Caco-2 (cell line): ENCODE results near the gene GZMA. TPM values are rescaled to one million over a fixed set of nuclear protein-coding genes. Genes with fewer than 3 reads are reported as not detected.

Source experiments
- BruUV-seq: library from RNA; stranded (reverse); fragments of 400-500 nt; replicated peaks from 2 replicates; lab custom pipeline; 2021; lab: Mats Ljungman, UMichigan
- CTCF ChIA-PET: fragments of 300-600 bp; sonication (Branson Sonifier 250); formaldehyde crosslinking; loops from one replicate; lab custom pipeline; 2022; ENCODE audit warnings: antibody characterized with exemption; lab: Charles Lee
- POLR2A ChIA-PET: fragments of 300-600 bp; sonication (Branson Sonifier 250); formaldehyde crosslinking; loops from one replicate; lab custom pipeline; 2022; ENCODE audit warnings: antibody characterized with exemption; lab: Charles Lee
- DNase-seq, 2 experiments: peaks; one replicate each; pipeline versions ENCODE4 v3.0.0 to v3.0.0-alpha.2; 2020 to 2022
- H3K27me3 ChIP-seq: replicated peaks from 2 replicates; pipeline ENCODE4 v1.6.0; 2011; ENCODE audit warnings: low read length; ENCODE audit not compliant: control insufficient read depth, insufficient read depth
- H3K36me3 ChIP-seq: 2 replicates; pipeline ENCODE4 v1.5.1; 2011; ENCODE audit warnings: low read length; ENCODE audit not compliant: control insufficient read depth, insufficient read depth
- H3K4me1 ChIP-seq: fragments of 250-450 bp; sonication (Bioruptor Pico); 2 replicates; pipeline ENCODE4 v1.5.1; 2020; ENCODE audit warnings: mild to moderate bottlenecking
- H3K4me3 ChIP-seq: 2 replicates; pipeline ENCODE4 v1.5.1; 2011; ENCODE audit warnings: low read depth, mild to moderate bottlenecking, control low read depth, low read length
- H3K9me3 ChIP-seq: fragments of 250-450 bp; sonication (Bioruptor Pico); 2 replicates; pipeline ENCODE4 v1.5.1; 2020; ENCODE audit warnings: mild to moderate bottlenecking, moderate library complexity
- H3K27ac Mint-ChIP-seq: one replicate; pipeline ENCODE4 v1.8.0; 2022; ENCODE audit warnings: mixed read lengths; ENCODE audit not compliant: unreplicated experiment
- H3K27me3 Mint-ChIP-seq: one replicate; pipeline ENCODE4 v1.8.0; 2022; ENCODE audit warnings: mixed read lengths; ENCODE audit not compliant: insufficient read depth, unreplicated experiment
- H3K36me3 Mint-ChIP-seq: one replicate; pipeline ENCODE4 v1.8.0; 2022; ENCODE audit warnings: mild to moderate bottlenecking, mixed read lengths; ENCODE audit not compliant: insufficient read depth, unreplicated experiment
- H3K4me1 Mint-ChIP-seq: one replicate; pipeline ENCODE4 v1.8.0; 2022; ENCODE audit warnings: low read depth, mixed read lengths; ENCODE audit not compliant: unreplicated experiment
- H3K4me3 Mint-ChIP-seq: one replicate; pipeline ENCODE4 v1.8.0; 2022; ENCODE audit warnings: mild to moderate bottlenecking, moderate library complexity, mixed read lengths; ENCODE audit not compliant: unreplicated experiment
- H3K9me3 Mint-ChIP-seq: one replicate; pipeline ENCODE4 v1.8.0; 2022; ENCODE audit warnings: mixed read lengths; ENCODE audit not compliant: unreplicated experiment
- intact Hi-C: fragments of 100-400 bp; cut with micrococcal nuclease; formaldehyde crosslinking; loops from one replicate; pipeline ENCODE4 v1.10.0; 2022; ENCODE audit not compliant: unreplicated experiment
- total RNA-seq: library from RNA; stranded (reverse); gene quantifications from 2 replicates; pipeline ENCODE4 v1.2.3, GENCODE V29; 2022
- TF ChIP-seq, protein P1 (sequence below), 2 experiments: fragments of 200-600 bp in 1 of 2; IDR thresholded peaks; 1 replicate in 1 of 2; 2 replicates in 1 of 2; pipeline versions ENCODE4 v1.5.1 to v1.8.0; 2011 to 2022; ENCODE audit warnings: antibody characterized with exemption in 1 of 2, control low read depth in 1 of 2, inconsistent platforms in 1 of 2, low read depth in 1 of 2, low read length in 1 of 2, mild to moderate bottlenecking in 1 of 2, moderate library complexity in 1 of 2; ENCODE audit not compliant: insufficient read depth in 1 of 2, severe bottlenecking in 1 of 2, unreplicated experiment in 1 of 2

Gene GZMA
- total RNA-seq, 1 experiment from 2014 or later = not detected

DNA sequence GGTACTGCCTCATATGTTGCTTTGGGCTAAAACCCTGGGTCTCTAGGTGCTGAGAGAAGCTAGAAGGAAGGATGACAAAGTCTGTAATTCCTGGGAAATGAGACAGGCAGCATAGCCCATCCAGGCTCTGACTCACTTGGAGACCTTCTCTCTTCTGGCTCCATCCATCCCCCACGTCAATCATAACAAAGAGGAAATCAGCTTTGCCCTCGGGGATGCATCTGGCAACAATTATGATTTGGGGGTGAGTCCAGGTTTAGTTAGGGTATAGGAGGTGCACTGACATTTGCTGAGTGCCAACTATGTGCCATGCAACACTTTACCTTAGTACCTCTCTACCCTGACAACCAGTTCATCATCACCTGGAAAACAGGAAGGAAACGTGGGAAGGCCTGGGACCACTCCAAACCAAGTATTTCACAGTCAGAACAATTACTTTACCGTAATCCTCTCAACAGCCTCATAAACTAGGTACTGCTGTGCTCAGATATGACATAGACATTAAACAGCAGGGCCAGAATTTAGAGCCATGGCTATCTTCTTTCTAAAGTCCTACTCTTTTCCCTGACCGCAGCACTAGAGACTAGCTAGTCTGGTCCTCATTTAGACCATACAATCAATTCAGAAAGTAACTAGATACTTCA is 39.1 kb upstream of the GZMA start:
- H3K36me3 Mint-ChIP-seq = no peaks in the 10 kb centered on the region
- H3K4me1 ChIP-seq = no peaks in the 10 kb centered on the region
- H3K27me3 ChIP-seq = no peaks in the 10 kb centered on the region
- H3K4me1 Mint-ChIP-seq = no peaks in the 10 kb centered on the region
- DNase-seq = no peak
- no peak overlapping the region for H3K27ac Mint-ChIP-seq
- H3K4me3 Mint-ChIP-seq = no peak overlapping the region
- TF ChIP-seq, protein P1, sequence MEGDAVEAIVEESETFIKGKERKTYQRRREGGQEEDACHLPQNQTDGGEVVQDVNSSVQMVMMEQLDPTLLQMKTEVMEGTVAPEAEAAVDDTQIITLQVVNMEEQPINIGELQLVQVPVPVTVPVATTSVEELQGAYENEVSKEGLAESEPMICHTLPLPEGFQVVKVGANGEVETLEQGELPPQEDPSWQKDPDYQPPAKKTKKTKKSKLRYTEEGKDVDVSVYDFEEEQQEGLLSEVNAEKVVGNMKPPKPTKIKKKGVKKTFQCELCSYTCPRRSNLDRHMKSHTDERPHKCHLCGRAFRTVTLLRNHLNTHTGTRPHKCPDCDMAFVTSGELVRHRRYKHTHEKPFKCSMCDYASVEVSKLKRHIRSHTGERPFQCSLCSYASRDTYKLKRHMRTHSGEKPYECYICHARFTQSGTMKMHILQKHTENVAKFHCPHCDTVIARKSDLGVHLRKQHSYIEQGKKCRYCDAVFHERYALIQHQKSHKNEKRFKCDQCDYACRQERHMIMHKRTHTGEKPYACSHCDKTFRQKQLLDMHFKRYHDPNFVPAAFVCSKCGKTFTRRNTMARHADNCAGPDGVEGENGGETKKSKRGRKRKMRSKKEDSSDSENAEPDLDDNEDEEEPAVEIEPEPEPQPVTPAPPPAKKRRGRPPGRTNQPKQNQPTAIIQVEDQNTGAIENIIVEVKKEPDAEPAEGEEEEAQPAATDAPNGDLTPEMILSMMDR (IDR thresholded peaks at IDR 0.05; ENCODE audit: insufficient read depth in 1 of 2, low read depth in 1 of 2, low read length in 1 of 2, severe bottlenecking in 1 of 2, unreplicated experiment in 1 of 2) = no peak
- ChIA-PET CTCF (no interaction called here), POLR2A (interaction anchor here (0.5 kb wide), 1 partner anchor 72 kb away, joined by 8 read pairs; no protein-coding TSS in a partner anchor)
- no peak overlapping the region for H3K4me3 ChIP-seq
- no TSS peak for BruUV-seq
- no peaks in the 10 kb centered on the region for H3K9me3 Mint-ChIP-seq
- no peaks in the 10 kb centered on the region for H3K36me3 ChIP-seq
- no peaks in the 10 kb centered on the region for H3K9me3 ChIP-seq
- intact Hi-C loops = no loop called here
- peaks cover 32% of the 10 kb centered on the region for H3K27me3 Mint-ChIP-seq

DNA sequence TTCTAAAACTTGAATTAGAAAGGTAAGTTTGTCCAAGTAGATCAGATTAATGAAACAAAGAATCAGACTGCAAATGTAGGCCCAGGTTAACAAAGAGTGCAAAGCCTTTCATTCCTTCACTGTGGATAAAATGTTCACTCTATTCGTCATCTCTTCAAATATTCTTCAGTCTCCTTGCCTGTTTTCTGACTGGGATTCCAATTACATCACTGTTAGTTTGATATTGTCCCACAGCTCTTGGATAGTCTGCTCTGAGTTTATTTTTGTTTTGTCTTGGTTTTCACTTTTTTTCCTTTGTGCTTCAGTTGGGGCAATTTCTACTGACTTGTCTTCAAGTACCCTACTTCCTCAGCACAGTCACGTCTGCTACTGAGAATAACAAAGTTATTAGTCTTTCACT is 38.5 kb upstream of the GZMA start:
- ChIA-PET CTCF (no interaction called here), POLR2A (interaction anchor here (0.5 kb wide), 1 partner anchor 72 kb away, joined by 8 read pairs; no protein-coding TSS in a partner anchor)
- H3K27me3 ChIP-seq = no peaks in the 10 kb centered on the region
- Mint-ChIP-seq H3K27ac (no peak overlapping the region), H3K4me3 (no peak overlapping the region), H3K9me3 (no peaks in the 10 kb centered on the region), H3K27me3 (peaks cover 32% of the 10 kb centered on the region), H3K36me3 (no peaks in the 10 kb centered on the region), H3K4me1 (no peaks in the 10 kb centered on the region)
- BruUV-seq = no TSS peak
- H3K4me3 ChIP-seq = no peak overlapping the region
- DNase-seq = no peak
- intact Hi-C loops = no loop called here
- no peaks in the 10 kb centered on the region for H3K36me3 ChIP-seq
- TF ChIP-seq, protein P1 (IDR thresholded peaks at IDR 0.05; ENCODE audit: insufficient read depth in 1 of 2, low read depth in 1 of 2, low read length in 1 of 2, severe bottlenecking in 1 of 2, unreplicated experiment in 1 of 2) = no peak
- no peaks in the 10 kb centered on the region for H3K4me1 ChIP-seq
- no peaks in the 10 kb centered on the region for H3K9me3 ChIP-seq

DNA sequence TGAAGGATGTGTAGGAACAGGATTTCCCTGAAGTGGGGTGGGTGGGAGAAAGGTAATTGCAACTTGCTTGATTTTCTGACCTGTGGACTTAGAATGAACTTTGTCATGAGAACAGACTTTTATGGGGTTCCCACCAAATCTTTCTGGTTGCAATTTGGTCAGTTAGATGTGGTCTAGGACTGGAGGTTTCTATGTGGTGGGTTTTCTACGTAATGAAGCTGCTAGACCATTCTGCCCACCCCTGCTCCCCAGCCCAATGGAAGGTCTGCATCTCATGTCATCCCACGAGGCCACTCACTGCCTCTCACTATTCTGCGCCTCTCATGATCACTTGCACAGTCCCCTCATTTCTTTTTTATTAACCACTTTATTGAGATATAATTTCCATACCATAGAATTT is 37.9 kb upstream of the GZMA start:
- no peak for DNase-seq
- Histone ChIP-seq H3K36me3 (no peaks in the 10 kb centered on the region), H3K9me3 (no peaks in the 10 kb centered on the region), H3K4me3 (no peak overlapping the region), H3K4me1 (no peaks in the 10 kb centered on the region), H3K27me3 (no peaks in the 10 kb centered on the region)
- BruUV-seq = no TSS peak
- Mint-ChIP-seq H3K27ac (no peak overlapping the region), H3K4me1 (no peaks in the 10 kb centered on the region), H3K36me3 (no peaks in the 10 kb centered on the region), H3K9me3 (no peaks in the 10 kb centered on the region), H3K27me3 (peaks cover 33% of the 10 kb centered on the region), H3K4me3 (no peak overlapping the region)
- CTCF ChIA-PET = no interaction called here
- intact Hi-C loops = no loop called here
- TF ChIP-seq, protein P1 (IDR thresholded peaks at IDR 0.05; ENCODE audit: insufficient read depth in 1 of 2, low read depth in 1 of 2, low read length in 1 of 2, severe bottlenecking in 1 of 2, unreplicated experiment in 1 of 2) = no peak
- POLR2A ChIA-PET = no interaction called here
